ENCODE data around the gene KRTAP1-4.
"Not testable (repeated sequence)": the region's sequence is repeated elsewhere in the genome, so short reads cannot be mapped to it uniquely, and the experiment has no call there.

Gene KRTAP1-4

DNA sequence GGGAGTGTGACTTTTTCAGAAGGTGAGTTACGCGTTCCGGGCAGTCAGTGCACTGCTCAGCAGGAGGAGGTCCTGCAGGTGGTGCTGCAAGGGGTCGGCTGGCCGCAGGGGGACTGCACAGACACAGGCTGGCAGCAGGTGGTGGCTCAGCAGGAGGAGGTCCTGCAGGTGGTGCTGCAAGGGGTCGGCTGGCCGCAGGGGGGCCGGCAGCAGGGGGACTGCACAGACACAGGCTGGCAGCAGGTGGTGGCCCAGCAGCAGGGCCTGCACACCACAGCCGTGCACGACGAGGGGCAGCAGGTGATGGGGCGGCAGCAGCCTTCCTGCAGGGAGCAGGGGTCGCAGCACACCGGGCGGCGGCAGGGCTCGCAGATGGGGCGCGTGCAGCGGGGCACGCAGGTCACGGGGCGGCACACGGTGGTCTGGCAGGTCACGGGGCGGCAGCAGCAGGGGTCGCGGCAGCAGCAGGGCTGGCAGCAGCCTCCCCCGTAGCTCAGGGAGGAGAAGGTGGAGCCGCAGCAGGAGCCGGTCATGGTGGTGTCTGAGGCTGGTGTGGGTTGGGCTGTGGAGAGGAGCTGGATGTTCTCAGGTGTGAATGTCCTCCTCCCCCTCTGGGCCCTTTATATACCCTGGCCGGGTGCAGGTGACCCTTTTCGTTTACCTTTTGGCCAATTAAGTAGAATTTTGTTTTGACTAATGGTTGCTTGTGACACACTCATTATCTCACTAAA is 16.9 kb upstream of the KRTAP1-4 start, which contains the start of gene KRTAP2-1:
Gene KRTAP2-1 (minus strand): TSS at position 582 of the 731 bp plus-strand sequence. CDS start 49 bp downstream, at position 533.
- DNase-seq: not testable (repeated sequence)

DNA sequence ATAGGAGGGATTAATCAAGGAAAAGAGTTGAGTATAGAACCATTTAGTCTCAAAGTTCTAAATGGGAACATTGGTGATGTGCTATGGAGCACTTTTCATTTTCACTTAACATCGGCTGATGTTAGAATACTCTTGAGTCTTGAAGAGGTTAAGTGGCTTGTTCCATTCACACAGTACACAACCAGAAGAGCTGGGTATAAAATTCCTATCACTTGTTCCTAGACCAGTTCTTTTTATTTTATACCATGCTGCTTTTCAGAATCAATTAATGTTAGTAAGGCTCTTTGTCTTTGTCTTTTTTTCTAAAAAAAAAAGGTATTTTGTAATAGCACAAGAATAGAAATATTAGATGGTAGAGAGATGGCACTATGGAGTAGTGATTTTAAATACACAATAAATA is 13.0 kb upstream of the KRTAP1-4 start:
- DNase-seq: no peak

DNA sequence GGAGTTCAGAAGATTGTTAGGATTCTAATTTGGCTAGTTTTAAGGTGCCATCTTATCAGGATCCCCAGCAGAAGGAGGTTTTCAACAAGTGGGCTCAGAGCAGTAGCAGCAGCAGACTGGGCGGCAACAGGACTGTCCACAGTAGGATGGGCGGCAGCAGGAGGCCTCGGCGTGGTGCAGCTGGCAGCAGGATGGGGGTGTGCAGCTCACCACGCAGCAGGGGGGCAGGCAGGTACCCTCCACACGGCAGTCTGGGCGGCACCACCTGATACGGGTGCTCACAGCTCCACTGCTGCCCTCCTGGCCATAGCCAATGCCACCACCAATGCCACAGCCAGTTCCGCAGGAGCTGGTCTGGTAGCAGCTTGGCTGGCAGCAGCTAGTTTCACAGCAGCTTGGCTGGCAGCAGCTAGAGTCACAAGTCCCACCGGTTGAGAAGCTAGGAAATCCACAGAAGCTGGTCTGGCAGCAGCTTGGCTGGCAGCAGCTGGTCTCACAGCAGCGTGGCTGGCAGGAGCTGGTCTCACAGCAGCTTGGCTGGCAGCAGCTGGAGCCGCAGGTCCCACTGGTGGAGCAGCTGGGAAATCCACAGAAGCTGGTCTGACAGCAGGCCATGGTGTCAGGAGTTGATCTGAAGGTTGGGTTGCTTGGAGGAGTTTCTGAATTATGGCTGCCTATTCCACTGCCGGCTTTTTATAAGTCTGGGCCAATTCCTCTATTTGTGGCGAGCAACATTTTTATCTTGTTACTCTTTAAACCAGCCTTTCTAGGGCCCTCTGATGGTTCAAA is 11.0 kb upstream of the KRTAP1-4 start, which contains the start of gene KRTAP1-1:
Gene KRTAP1-1 (minus strand): TSS at position 668 of the 789 bp plus-strand sequence. CDS start 53 bp downstream, at position 615.
- DNase-seq: not testable (repeated sequence)

DNA sequence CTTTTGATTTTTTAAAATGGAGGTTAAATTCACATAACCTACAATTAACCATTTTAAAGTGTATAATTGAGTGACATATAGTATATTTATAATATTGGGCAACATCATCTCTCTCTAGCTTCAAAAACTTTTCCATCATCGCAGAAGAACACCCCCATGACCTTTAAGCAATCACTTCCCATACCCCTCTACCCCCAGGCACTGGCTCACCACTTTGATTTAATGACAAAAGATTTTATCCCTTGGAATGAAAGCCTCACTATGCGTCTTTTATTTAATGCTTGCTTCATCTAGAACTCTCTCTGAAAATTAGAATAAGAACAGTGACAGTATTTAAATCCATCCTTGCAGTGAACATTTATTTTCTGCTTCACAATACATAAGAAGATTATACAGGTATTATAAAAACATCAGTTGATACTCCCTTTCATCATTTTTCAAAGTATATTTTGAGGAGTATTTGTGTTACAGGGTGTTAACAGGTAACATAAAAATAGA is 7.9 kb upstream of the KRTAP1-4 start:
- DNase-seq: no peak

DNA sequence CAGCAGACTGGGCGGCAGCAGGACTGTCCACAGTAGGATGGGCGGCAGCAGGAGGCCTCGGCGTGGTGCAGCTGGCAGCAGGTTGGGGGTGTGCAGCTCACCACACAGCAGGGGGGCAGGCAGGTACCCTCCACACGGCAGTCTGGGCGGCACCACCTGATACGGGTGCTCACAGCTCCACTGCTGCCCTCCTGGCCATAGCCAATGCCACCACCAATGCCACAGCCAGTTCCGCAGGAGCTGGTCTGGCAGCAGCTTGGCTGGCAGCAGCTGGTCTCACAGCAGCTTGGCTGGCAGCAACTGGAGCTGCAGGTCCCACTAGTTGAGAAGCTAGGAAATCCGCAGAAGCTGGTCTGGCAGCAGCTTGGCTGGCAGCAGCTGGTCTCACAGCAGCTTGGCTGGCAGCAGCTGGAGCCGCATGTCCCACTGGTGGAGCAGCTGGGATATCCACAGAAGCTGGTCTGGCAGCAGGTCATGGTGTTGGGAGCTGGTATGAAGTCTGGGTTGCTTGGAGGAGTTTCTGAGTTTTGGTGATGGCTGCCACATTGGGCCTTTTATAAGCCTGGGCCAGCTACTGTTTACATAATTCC is 4.4 kb upstream of the KRTAP1-4 start, which contains the start of gene KRTAP1-3:
Gene KRTAP1-3 (minus strand): TSS at position 529 of the 590 bp plus-strand sequence. CDS start 53 bp downstream, at position 476.
- not testable (repeated sequence) for DNase-seq

DNA sequence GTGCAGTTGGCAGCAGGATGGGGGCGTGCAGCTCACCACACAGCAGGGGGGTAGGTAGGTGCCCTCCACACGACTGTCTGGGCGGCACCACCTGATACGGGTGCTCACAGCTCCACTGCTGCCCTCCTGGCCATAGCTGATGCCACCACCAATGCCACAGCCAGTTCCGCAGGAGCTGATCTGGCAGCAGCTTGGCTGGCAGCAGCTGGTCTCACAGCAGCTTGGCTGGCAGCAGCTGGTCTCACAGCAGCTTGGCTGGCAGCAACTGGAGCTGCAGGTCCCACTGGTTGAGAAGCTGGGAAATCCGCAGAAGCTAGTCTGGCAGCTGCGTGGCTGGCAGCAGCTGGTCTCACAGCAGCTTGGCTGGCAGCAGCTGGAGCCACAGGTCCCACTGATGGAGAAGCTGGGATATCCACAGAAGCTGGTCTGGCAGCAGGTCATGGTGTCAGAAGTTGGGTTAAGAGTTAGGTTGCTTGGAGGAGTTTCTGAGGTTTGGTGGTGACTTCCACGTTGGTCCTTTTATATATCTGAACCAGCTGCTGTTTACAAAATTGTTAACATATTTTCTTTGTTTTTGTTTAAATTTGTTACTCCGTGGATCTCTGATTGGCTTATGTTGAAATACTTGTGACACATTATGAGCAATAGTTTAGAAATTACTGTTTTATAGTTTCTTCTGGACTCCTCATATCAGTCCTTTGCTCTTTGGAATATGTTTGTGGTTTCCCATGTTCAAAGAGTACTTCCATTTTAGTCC is 3.1 kb downstream of the KRTAP1-4 start, which contains the start of gene KRTAP1-5:
Gene KRTAP1-5 (minus strand): TSS at position 494 of the 757 bp plus-strand sequence. CDS start 53 bp downstream, at position 441.
- DNase-seq: peak; percentile 99

DNA sequence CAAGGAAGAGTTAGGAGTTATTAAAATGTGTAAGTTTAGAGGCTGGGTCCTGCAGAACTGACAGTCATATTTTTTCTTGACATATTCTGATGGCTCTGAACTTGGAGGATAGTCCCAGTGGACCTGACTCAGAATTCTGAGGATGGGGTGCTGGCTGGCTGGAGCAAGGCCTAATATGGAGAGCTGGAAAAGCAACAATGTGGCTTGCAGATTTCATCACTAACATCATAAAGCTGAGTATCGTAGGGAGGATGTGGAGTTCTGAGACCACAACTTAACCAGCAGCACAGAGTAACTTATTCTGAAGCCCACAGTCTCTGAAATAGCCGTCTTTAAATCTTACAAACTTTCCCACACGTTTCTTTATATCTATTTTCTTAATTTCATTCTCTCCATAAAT is 5.3 kb downstream of the KRTAP1-4 start:
- no peak for DNase-seq

DNA sequence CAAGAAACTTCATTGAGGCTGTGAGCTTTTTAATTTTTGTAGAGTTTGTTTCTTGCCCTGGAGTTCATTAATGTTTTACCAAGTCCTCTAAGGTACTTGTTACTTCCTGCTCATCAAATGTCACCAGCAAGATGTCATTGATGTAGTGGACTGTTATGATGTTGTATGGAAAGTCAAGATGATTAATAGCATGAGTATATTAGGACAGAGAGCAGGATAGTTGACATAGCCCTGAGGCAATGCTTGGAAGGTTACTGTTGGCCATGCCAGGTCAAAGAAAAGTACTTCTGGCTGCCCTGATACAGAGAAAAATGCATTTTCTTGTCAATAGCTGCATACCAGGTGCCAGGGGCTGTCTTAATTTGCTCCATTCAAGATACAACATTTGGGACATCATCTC is 9.7 kb downstream of the KRTAP1-4 start:
- no peak for DNase-seq

DNA sequence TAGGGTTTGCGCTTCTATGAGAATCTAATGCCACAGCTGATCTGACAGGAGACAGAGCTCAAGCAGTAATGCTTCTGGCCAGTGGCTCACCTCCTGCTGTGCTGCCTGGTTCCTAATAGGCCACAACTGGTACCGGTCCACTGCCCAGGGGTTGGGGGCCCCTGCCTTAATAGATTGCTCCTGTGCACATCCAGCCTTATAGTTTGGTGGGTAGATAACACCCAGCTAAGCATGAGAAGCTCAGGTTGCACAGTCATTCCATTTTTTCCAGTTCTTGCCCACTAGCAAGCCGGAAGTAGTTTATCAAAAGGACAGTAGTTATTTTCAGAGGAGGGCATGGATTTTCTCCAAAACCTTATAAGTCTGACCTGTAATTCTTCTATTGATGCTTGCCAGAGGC is 10.6 kb downstream of the KRTAP1-4 start:
- no peak for DNase-seq

DNA sequence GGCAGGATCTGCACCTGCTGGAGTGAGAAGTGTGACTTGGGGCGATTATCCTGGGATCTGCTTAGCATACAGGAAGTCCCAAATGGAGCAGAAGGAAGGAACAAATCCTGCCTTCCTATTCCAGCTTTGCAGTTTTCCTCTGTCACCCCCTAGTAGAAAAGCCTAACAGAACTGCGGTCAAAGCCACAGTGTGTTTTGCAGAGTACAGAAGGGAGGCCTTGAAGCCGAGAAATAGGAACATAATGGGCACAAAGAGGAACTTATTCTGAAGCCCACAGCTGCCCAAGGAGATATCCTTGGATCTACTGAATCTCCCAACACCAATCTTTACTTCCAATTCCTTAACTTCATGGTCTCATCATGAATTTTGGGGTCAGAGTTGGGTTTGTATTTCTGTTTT is 11.5 kb downstream of the KRTAP1-4 start:
- DNase-seq: no peak

DNA sequence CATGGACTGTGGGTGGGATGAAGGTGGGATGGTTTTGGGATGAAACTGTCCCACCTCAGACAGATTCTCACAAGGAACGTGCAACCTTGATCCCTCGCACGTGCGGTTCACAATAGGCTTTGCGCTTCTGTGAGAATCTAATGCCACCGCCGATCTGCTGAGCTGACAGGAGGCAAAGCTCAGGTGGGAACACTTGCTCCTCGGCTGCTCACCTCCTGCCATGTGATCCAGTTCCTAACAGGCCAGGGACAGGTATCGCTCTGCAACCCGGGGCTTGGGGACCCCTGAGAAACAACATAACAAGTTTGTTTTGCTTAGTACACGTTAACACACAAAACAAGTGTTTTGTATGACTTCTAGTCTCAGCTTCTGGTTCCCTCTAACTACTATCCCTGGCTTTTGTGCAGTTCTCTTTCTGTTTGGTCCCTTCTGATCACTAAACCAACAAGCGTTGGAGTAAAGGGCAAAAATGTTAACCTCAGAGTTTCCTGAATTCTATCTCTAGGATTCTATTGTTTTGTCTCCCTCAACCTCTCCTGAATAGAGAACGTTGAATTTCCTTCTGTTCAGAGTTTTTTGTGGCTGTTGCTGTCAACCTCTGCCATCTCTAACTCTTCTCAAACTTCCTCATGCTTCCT is 13.3 kb downstream of the KRTAP1-4 start:
- DNase-seq: no peak

DNA sequence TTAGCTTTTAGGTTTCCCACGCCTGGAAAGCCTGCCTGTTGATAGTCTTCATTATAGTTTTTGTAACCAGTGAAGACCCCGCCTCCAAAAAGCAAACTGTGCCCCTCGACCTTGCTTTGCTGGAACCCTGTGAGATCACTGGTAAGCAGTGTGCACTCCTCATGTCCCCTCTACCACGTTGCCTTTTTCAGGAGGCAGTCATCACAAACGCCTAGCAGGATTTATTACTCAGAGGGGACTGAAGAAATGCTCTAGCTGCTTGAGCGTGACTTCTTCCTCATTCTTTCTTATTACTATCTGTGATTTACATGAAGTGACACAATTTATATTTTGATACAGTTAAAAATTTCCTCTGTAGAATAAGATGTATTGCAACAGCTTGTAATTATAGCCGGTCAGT is 14.5 kb downstream of the KRTAP1-4 start:
- no peak for DNase-seq

DNA sequence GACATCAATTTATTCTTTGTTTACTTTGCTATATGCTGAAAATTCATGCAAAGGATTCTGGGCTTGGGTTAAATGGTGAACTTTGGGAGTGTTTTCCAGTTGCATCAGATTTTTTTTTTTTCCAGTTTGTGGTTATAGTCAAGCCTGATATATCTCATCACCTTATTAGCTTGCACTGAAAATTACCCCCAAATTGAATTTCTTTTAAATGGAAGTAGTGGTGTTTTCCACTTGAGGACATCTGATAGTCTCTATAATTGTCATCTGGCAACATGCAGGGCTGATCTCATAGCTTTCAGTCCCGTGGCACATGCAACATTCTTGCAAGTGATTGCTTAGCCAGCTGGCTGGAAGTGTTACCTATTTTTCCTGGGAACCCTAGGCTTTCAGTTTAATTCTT is 16.4 kb downstream of the KRTAP1-4 start:
- peak; percentile 5 for DNase-seq

DNA sequence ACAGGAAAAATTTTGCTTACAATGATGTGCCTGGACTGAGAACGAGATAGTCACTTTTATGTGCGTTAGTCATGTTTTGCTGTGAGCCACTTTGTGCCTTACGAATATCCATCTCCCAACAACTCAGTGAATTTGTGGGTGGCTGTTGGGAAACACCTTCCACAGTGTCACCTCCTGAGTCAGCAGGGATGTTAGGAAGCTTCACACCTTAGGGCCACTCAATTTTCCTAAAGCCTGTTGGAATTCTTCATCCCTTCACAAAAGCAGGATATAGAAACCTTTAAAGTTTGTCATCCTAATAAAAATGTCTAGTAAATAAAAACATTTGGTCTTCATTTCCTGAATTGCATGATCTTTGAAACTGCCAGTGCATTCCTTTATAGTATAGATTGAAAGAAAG is 16.8 kb downstream of the KRTAP1-4 start:
- peak; percentile 48 for DNase-seq

DNA sequence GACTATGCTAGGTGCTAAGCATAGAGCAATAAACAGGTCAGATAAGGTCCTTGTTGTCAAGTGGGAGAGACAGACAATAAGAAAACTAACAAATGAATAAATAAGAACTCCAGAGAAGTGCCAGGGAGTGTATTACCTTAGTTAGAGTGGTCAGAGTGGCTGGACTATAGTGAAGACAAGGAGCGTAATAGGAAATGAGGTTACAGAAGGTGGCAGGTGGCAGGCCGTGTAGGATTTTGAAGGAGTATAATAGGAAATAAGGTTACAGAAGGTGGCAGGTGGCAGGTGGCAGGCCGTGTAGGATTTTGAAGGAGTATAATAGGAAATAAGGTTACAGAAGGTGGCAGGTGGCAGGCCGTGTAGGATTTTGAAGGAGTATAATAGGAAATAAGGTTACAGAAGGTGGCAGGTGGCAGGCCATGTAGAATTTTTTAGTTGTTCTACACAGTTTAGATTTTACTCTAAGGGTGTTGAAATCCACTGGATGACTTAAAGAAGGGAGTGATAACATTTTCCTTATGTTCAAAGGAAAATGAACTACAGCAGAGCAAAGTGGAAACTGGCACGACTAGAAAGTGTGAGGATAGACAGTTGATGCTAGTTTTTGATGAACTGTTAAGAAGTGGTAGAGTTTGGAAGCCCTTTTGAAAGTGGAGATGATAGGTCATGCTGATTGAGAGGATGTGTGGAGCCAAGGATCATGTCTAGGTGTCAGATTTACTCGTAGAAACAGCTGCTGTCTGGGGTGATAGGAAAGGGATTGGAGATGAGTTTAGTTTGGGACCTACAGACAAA is 17.5 kb downstream of the KRTAP1-4 start:
- DNase-seq: no peak

DNA sequence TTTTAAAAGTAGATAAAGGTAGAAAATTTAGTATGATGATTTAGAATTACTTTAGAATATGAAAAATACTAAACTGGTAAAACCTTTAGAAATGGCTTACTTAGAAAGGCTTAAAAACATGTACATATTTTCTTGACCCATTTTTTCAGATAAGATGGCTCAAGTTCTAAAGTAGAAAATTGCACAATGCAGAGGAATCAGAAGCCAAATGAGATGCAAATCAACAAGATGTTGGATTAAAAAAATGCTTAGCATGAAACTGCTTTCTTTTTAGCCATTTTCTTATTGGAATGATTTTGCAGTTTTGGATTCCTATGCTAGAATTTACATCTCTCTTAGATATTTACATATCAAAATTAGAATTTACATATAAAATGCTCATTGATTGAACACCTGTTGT is 19.6 kb downstream of the KRTAP1-4 start:
- no peak for DNase-seq

DNA sequence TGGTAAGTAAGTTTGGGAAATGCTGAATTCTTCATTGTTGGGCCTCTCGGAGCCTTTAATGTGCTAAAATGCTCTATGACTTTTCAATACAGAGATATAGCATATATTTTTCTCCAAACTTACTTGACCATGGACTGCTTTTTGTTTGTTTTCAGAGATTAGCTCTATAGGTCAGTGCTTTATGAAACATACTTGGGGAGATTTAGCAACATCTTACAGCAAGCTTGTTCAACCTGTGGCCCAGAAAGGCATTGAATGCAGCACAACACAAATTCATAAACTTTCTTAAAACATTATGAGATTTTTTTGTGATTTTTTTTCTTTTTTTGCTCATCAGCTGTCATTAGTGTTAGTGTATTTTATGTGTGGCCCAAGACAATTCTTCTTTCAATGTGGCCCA is 20.1 kb downstream of the KRTAP1-4 start:
- no peak for DNase-seq

DNA sequence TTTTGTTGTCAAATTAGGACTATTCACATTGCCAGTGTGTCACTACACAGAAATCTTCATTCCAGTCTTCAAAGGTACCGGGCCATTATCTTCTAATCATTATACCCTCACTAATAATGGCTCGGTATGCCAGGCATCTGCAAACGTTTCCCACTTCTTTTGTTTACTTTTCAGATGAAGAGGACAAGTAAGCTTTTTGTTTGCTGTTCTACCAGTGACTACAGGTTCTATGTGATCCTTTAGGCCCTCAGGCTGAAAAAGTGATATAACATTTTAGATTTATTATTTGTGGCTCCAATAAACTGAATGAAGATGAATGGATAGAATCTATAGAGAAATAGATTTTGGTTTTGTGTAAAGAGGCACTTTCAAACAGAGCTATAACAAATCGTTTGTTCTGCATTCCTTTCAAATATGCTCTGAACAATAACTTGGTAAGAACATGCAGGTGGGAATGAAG is 20.7 kb downstream of the KRTAP1-4 start:
- no peak for DNase-seq

DNA sequence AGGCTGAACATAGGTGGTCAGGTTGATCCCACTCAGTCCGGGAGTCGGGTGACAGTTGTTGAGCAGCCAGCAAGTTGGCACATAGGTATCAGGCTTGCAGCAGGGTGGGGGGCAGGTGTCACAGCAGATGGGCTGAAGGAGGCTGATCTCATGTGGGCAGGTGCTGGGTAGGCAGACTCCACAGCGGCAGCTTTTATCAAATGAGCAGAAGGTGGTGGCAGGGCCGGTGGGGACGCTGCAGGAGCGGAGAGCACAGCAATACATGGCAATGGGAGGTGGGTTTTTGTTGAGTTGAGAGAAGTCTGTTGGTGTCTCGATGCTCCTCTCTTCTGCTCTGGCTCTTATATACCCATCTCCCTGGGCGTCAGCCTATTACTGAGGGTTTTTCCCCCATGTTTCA is 21.2 kb downstream of the KRTAP1-4 start, which contains the start of gene KRTAP3-1:
Gene KRTAP3-1 (minus strand): TSS at position 318 of the 400 bp plus-strand sequence. CDS start 54 bp downstream, at position 264.
- no peak for DNase-seq

DNA sequence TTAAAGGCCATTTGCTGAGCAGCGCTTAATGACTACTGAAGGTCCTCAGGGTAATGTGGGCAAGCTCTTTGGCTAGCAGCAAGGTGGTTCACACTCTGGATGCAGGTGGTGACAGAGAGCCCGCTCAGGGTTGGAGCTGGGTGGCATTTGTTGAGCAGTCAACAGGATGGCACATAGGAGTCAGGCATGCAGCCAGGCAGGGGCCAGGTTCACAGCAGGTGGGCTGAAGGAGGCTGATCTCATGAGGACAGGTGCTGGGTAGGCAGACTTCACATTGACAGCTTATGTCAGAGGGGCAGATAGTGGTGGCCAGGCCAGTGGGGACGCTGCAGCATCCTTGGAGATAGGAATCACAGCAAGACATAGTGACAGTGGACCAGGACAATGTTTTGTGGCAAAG is 25.6 kb downstream of the KRTAP1-4 start:
- DNase-seq: no peak

DNA sequence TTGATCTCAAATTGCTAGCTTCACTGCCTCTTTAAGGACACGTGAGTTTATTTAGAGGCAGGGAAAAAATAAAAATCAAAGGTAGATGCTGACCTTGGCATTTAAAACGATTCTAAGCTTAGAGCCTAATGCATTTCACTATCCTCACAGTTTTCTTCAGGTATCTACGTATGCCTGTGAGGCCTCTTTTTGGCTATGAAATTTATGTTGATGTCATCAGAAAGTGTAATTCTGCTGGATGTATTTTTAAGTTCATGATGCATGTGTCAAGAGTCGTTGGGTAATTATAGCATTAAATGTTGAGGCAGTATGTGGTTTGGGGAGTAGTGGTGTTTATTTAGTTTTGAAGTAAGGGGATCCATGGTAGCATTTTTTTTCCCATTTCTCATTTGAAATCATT is 26.1 kb downstream of the KRTAP1-4 start:
- no peak for DNase-seq

Data from HCEC 1CT (cell line).